Effector CD8-positive, alpha-beta T cell (primary cell): Measurements from ENCODE around the gene CCBE1.

ENCODE experiments used
- DNase-seq: peaks from one replicate; lab custom pipeline; 2025; lab: John Stamatoyannopoulos, UW

CCBE1 gene

GRCh38 chr18:59454909-59455727, 242.1 kb downstream of the CCBE1 start:
- no peak for DNase-seq

GRCh38 chr18:59453468-59453961, 243.7 kb downstream of the CCBE1 start:
- no peak for DNase-seq

GRCh38 chr18:59451963-59452362, 245.3 kb downstream of the CCBE1 start:
- DNase-seq = no peak

- DNase-seq = no peak
Measured at GRCh38 chr18:59451073-59451472, 246.2 kb downstream of the CCBE1 start.

- no peak for DNase-seq
Measured at GRCh38 chr18:59448546-59448945, 248.7 kb downstream of the CCBE1 start.

GRCh38 chr18:59446012-59446411, 251.2 kb downstream of the CCBE1 start:
- no peak for DNase-seq

- DNase-seq = no peak
Measured at GRCh38 chr18:59437851-59438569, 259.2 kb downstream of the CCBE1 start.

GRCh38 chr18:59432803-59433597, 264.2 kb downstream of the CCBE1 start:
- DNase-seq = no peak

- DNase-seq = no peak
Measured at GRCh38 chr18:59431131-59431530, 266.1 kb downstream of the CCBE1 start.

- DNase-seq = no peak
Measured at GRCh38 chr18:59429608-59430007, 267.6 kb downstream of the CCBE1 start.

GRCh38 chr18:59428018-59428417, 269.2 kb downstream of the CCBE1 start:
- no peak for DNase-seq

- no peak for DNase-seq
Measured at GRCh38 chr18:59426855-59427254, 270.4 kb downstream of the CCBE1 start.

GRCh38 chr18:59423259-59423658, 274.0 kb downstream of the CCBE1 start:
- no peak for DNase-seq

- no peak for DNase-seq
Measured at GRCh38 chr18:59420244-59420643, 277.0 kb downstream of the CCBE1 start.

GRCh38 chr18:59419386-59419785, 277.8 kb downstream of the CCBE1 start:
- no peak for DNase-seq

- no peak for DNase-seq
Measured at GRCh38 chr18:59416818-59417217, 280.4 kb downstream of the CCBE1 start.

GRCh38 chr18:59414111-59414653, 283.0 kb downstream of the CCBE1 start:
- DNase-seq = no peak

- peak; percentile 31 for DNase-seq
Measured at GRCh38 chr18:59402432-59403090, 294.7 kb downstream of the CCBE1 start.

GRCh38 chr18:59400407-59400806, 296.8 kb downstream of the CCBE1 start:
- no peak for DNase-seq

- no peak for DNase-seq
Measured at GRCh38 chr18:59395226-59396175, 301.7 kb downstream of the CCBE1 start.
